DMS53 (cell line): ENCODE results near the gene VPS13C.
"Not testable (repeated sequence)": the region's sequence is repeated elsewhere in the genome, so short reads cannot be mapped to it uniquely, and the experiment has no call there.

Source experiments
- DNase-seq: peaks from one replicate; lab custom pipeline; 2025; lab: John Stamatoyannopoulos, UW

The VPS13C gene

DNA sequence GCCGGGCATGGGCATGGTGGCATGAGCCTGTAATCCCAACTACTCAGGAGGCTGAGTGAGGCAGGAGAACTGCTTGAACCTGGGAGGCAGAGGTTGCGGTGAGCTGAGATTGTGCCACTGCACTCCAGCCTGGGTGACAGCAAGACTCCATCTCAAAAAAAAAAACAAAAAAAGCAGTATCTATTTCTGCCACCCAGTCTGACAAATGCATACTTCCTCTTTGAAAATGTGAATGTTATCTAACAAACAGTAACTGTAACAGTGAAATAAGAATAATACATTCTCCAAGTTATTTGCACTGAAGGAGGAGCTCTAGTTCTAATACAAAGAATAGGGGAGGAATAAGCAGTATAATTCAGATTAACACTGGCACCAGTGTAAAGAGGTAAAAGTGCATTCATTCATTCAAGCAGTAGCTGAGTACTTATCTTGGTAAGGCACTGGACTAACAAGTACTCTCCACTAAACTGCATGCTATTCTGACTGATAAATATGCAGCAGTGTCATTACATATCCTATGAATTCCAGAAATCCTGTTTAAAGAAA, 12.9 kb downstream of the VPS13C start:
- no peak for DNase-seq

- no peak for DNase-seq
Measured at GRCh38 chr15:62046078-62046743, 14.0 kb downstream of the VPS13C start.

DNA sequence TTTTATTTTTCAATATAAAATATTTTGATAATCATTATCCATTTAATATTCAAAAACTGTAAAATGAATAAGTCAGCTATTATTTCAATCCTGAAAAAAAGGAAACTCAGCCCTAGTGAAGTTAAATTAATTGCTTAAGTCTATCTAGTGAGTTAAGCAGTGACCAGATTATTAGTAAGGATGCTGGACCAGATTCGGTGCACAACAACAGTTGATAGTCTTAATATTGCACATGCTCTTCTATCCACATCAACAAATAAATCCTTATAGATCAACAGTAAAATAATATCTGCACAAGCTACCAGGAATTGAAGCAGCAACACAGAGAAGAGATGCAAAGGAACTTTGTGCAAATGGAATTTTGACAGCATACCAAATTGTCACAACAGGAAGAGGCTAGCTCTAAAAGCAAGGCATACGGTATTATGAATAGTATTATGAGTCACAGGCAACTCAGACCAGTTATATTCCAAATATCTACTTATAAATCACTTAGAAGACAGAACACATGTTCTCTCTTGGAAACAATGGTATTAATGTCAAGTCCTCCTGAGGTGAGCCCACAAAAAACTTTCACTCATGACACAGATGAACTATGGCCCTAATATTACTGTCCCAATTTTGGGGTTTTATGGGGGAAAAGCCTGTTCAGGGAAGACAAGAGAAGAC, 24.9 kb downstream of the VPS13C start:
- no peak for DNase-seq

GRCh38 chr15:62027916-62028315, 32.3 kb downstream of the VPS13C start:
- no peak for DNase-seq

- DNase-seq: no peak
Measured at GRCh38 chr15:62027263-62027565, 33.0 kb downstream of the VPS13C start.

DNA sequence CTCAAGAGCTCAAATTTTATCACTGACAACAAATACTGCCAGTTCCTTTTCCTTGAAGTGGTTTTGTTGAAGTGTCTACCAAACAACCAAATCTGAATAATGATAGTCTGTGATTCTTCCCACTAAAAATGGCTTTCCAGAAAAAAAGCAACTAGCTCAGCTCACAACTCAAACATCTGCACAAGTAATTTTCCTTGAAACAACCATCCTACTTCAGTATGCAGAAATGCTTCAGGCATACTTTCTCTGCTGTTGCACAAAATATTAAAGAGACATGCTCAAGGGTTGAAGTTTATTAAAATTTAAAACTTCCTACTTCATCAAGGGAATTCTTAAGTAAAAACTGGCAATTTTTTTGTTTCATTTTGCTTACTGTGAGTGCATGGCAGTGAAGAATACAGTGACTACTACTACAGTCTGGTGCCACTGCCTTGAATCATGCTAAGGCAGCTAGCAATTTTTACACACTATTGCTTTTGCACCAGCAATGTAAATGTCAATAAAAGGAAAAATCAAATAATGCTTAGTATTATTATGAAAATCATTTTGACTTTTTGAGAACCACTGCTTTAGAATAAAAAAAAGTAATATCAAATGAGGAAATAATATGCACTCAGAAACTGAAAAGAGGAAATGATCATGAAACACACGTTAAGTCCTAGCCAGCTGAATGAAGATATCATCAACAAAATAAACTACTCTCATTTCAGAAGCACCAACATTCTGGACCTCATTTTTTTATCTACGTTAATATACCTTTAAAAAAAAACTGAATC, 33.6 kb downstream of the VPS13C start:
- DNase-seq: no peak

DNA sequence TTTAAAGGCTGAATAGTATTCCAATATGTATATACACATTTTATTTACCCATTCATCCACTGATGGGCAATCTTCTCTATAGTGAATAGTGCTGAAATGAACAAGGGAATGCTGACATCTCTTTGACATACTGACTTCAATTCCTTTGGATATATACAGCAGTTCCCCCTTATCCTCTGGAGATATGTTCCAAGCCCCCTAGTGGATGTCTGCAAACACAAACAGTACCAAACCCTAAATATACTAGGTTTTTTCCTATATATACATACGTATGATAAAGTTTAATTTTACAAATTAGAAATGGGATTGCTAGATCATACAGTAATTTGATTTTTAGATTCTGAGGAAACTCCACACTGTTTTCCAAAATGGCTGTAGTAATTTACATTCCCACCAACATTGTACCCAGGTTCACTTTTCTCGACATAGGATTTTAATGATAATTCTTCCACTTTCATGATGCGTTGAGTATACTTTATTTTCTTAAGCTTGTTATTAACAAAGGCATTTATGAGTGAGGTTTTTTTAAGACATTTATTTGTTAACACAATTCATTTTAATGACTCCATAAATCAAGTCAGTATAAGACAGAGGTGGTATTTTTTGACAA, 38.2 kb downstream of the VPS13C start:
- DNase-seq: peak; percentile 9

DNA sequence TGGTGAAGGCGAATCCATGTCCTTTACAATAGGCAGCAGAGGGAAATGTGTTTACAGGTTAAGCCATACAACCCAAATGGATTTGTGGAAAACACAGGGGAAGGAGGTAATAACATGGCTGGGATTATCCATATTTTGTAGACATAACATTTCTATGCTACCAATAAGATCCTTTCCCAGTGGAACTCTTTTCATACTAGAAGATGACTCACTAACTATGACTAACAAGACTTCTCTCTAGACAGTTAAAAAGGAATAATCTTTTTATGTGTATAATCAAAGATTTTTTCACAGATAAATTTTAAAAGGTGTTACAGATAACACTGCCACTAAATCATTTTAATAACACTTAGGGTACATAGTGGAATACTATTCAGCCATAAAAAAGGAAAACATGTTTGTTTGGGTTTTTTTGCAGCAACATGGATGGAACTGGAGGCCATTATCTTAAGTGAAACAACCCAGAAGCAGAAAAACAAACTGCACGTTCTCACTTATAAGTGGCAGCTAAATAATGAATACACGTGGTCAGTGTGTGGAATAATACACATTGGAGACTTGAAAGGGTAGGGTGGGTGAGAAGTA, 39.6 kb downstream of the VPS13C start:
- DNase-seq: no peak

- DNase-seq: not testable (repeated sequence)
Measured at GRCh38 chr15:62005354-62005753, 54.9 kb downstream of the VPS13C start.

DNA sequence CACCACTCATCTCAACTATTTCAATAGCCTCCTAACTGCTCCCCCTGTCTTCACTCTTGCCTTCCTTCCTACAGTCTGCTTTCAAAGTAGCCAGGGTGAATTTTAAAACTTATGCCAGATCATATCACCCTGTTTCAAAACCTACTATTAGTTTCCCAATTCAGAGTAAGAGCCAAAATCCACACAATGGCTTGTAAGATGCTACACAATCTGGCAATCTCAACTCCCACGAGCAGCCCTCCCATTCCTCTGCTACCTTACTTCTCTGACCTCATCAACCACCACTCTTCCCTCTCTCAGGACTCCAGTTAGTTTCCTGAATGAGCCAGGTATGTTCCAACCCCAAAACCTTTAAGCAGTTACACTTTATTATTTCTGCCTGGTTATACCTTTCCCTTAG, 62.5 kb downstream of the VPS13C start:
- DNase-seq: no peak

DNA sequence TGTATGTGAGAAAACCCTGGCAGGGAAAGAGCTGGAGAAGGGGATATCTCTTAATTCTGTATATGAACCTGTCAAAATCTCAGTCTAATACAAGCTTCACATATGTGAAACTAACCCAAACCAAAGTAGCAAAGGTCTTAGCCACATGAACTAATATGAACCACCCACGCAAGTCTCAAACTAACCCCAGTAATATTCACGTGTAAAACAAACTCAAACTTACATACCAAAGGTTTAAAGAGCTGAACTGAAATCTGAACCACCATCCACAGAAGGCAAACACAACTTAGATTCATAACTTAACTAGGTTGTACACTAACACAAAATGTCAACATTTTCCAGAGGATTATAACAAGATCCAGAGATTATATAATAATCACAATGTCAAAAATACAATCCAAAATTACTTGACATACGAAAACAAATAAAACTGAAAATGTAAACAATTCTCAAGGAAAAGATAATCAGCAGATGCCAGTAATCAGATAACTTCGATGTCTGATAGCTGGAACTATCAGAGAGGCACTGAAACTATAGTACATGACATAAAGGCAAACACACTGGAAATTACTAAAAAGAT, 64.1 kb downstream of the VPS13C start:
- DNase-seq: no peak

- no peak for DNase-seq
Measured at GRCh38 chr15:61994216-61994615, 66.0 kb downstream of the VPS13C start.

- no peak for DNase-seq
Measured at GRCh38 chr15:61992518-61992917, 67.7 kb downstream of the VPS13C start.

- DNase-seq: no peak
Measured at GRCh38 chr15:61989667-61990066, 70.6 kb downstream of the VPS13C start.

- DNase-seq: no peak
Measured at GRCh38 chr15:61987824-61988223, 72.4 kb downstream of the VPS13C start.

DNA sequence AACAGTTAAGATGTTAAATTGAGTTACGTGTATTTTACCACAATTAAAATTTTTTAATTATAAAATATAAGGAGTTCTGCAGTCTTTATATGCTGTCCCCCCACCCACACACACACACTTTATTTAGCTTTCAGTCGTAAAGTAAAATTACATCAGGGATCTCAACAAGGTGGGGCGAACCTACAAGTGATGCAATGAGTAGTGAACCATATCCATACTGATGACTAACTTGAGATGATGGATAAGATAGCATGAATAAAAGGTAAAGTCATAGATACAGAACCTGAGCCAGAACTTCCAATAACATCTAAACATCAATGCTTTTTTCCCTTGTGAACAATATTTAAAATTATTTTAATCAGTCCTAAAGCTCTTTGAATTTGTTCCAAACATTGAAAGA, 77.2 kb downstream of the VPS13C start:
- no peak for DNase-seq

- no peak for DNase-seq
Measured at GRCh38 chr15:61978225-61978624, 82.0 kb downstream of the VPS13C start.

- DNase-seq: peak; percentile 70
Measured at GRCh38 chr15:61974759-61975158, 85.5 kb downstream of the VPS13C start.

GRCh38 chr15:61974118-61974517, 86.1 kb downstream of the VPS13C start:
- DNase-seq: no peak

- no peak for DNase-seq
Measured at GRCh38 chr15:61951949-61952348, 108.3 kb downstream of the VPS13C start.

GRCh38 chr15:61946778-61947177, 113.5 kb downstream of the VPS13C start:
- DNase-seq: no peak

DNA sequence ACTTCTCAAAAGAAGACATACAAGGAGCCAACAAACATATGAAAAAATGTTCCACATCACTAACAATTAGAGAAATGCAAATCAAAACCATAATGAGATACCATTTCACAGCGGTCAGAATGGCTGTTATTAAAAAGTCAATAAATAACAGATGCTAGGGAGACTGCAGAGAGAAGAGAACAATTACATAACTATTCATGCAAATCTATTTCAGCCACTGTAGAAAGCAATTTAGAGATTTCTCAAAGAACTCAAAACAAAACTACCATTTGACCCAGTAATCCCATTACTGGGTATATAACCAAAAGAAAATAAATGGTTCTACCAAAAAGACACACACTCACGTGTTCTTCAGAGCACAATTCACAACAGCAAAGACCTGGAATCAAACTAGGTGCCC, 116.3 kb downstream of the VPS13C start:
- no peak for DNase-seq
